ENCODE data around the gene RNF150. TPM values are rescaled to one million over a fixed set of nuclear protein-coding genes. Genes with fewer than 3 reads are reported as not detected.

The RNF150 gene
- total RNA-seq, 1 donor from 2014 or later: 5.8 TPM

DNA sequence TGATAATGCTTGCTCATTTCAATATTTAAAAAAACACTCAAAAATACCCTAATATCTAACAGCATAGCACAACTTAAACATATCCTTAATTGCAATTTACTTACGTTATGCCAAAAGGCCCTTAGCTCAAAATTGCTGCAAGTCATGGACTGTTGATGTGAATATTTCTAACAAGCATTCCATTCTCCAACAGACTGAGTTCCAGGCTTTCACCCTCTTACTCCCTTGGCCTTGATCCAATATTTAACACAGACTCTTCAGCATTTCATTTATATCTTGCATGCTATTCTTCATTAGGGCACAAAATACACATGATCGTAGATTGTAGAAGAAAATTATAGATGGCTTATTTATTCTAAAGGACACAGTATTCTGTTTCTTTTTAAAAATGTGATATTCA is 96.5 kb downstream of the RNF150 start:
- H3K36me3 Mint-ChIP-seq (ENCODE audit: low read depth, unreplicated experiment): no peaks in the 10 kb centered on the region
- DNase-seq (ENCODE audit: low spot score): no peak
- no peaks in the 10 kb centered on the region for H3K9me3 Mint-ChIP-seq (ENCODE audit: unreplicated experiment)
- no peaks in the 10 kb centered on the region for H3K27me3 Mint-ChIP-seq (ENCODE audit: unreplicated experiment)
- no peaks in the 10 kb centered on the region for H3K4me1 Mint-ChIP-seq (ENCODE audit: unreplicated experiment)
- no peak for TF ChIP-seq CTCF (IDR thresholded peaks at IDR 0.05; ENCODE audit: unreplicated experiment)
- no peak overlapping the region for H3K4me3 Mint-ChIP-seq (ENCODE audit: unreplicated experiment)
- H3K27ac Mint-ChIP-seq (ENCODE audit: unreplicated experiment): no peak overlapping the region

DNA sequence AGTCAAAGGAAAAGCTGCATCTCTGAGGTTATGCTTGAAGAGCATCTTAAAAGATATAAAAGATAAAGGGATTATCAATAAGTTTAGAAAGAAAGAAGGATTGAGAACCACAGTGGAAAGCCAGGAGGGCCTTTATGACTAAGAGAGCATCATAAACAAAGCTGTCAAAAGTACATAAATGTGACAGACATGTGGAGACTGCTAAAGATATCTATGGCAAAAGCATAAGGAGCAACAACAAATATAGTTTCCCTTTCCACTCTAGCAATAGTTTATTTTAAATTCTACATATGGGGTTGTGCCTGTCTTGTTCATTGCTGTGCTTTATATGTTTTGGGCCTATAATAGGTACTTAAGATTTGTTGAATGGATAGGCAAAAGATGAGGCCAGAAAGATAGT is 97.3 kb downstream of the RNF150 start:
- TF ChIP-seq CTCF (IDR thresholded peaks at IDR 0.05; ENCODE audit: unreplicated experiment): no peak
- no peaks in the 10 kb centered on the region for H3K36me3 Mint-ChIP-seq (ENCODE audit: low read depth, unreplicated experiment)
- H3K4me3 Mint-ChIP-seq (ENCODE audit: unreplicated experiment): no peak overlapping the region
- DNase-seq (ENCODE audit: low spot score): no peak
- H3K4me1 Mint-ChIP-seq (ENCODE audit: unreplicated experiment): no peaks in the 10 kb centered on the region
- H3K9me3 Mint-ChIP-seq (ENCODE audit: unreplicated experiment): no peaks in the 10 kb centered on the region
- no peak overlapping the region for H3K27ac Mint-ChIP-seq (ENCODE audit: unreplicated experiment)
- no peaks in the 10 kb centered on the region for H3K27me3 Mint-ChIP-seq (ENCODE audit: unreplicated experiment)

- no peak for TF ChIP-seq CTCF (IDR thresholded peaks at IDR 0.05; ENCODE audit: unreplicated experiment)
- Mint-ChIP-seq H3K4me1 (ENCODE audit: unreplicated experiment) (no peaks in the 10 kb centered on the region), H3K27ac (ENCODE audit: unreplicated experiment) (no peak overlapping the region), H3K4me3 (ENCODE audit: unreplicated experiment) (no peak overlapping the region), H3K9me3 (ENCODE audit: unreplicated experiment) (no peaks in the 10 kb centered on the region), H3K27me3 (ENCODE audit: unreplicated experiment) (no peaks in the 10 kb centered on the region), H3K36me3 (ENCODE audit: low read depth, unreplicated experiment) (no peaks in the 10 kb centered on the region)
- DNase-seq (ENCODE audit: low spot score): no peak
Measured at GRCh38 chr4:141028024-141028529, 105.2 kb downstream of the RNF150 start.

- Mint-ChIP-seq H3K4me1 (ENCODE audit: unreplicated experiment) (no peaks in the 10 kb centered on the region), H3K36me3 (ENCODE audit: low read depth, unreplicated experiment) (no peaks in the 10 kb centered on the region), H3K9me3 (ENCODE audit: unreplicated experiment) (no peaks in the 10 kb centered on the region), H3K27ac (ENCODE audit: unreplicated experiment) (no peak overlapping the region), H3K4me3 (ENCODE audit: unreplicated experiment) (no peak overlapping the region), H3K27me3 (ENCODE audit: unreplicated experiment) (no peaks in the 10 kb centered on the region)
- DNase-seq (ENCODE audit: low spot score): no peak
- TF ChIP-seq CTCF (IDR thresholded peaks at IDR 0.05; ENCODE audit: unreplicated experiment): no peak
Measured at GRCh38 chr4:141027421-141027820, 105.8 kb downstream of the RNF150 start.

DNA sequence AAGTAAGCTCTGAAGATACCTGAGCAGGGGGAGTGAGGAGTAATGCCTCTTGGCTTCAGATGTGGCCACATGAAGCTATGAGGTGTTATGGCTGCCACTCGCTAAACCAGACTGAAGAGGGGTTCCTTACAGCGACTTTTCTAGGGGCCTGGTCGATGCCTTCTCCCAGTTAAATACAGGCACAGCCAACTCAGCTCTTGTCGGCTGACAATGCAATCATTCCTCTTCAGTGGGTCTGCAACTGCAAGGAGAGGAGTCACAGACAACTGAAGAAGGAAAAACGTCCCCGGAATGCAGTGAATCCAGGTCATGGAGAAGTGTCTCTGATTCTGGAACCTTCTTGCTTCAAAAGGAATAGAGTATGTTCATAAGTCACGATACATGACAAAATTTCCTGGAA is 106.4 kb downstream of the RNF150 start:
- no peak overlapping the region for H3K27ac Mint-ChIP-seq (ENCODE audit: unreplicated experiment)
- no peaks in the 10 kb centered on the region for H3K4me1 Mint-ChIP-seq (ENCODE audit: unreplicated experiment)
- DNase-seq (ENCODE audit: low spot score): no peak
- no peaks in the 10 kb centered on the region for H3K36me3 Mint-ChIP-seq (ENCODE audit: low read depth, unreplicated experiment)
- H3K4me3 Mint-ChIP-seq (ENCODE audit: unreplicated experiment): no peak overlapping the region
- H3K27me3 Mint-ChIP-seq (ENCODE audit: unreplicated experiment): no peaks in the 10 kb centered on the region
- TF ChIP-seq CTCF (IDR thresholded peaks at IDR 0.05; ENCODE audit: unreplicated experiment): no peak
- H3K9me3 Mint-ChIP-seq (ENCODE audit: unreplicated experiment): no peaks in the 10 kb centered on the region
